Duodenal mucosa (tissue), 2 donors: ENCODE data around the gene C18orf63.
A peak's percentile ranks its signal among the peaks of the same experiment; 100 is the strongest.

Experiments used
- H3K27ac ChIP-seq: one replicate; pipeline ENCODE4 v1.7.0; 2013; ENCODE audit warnings: low read depth, low read length
- H3K27me3 ChIP-seq, 2 donors: one replicate each; pipeline ENCODE4 v1.7.0; 2013; ENCODE audit warnings: low read length in 2 of 2, control low read depth in 1 of 2; ENCODE audit not compliant: insufficient read depth in 2 of 2, control insufficient read depth in 1 of 2
- H3K36me3 ChIP-seq, 2 donors: one replicate each; pipeline ENCODE4 v1.7.0; 2013; ENCODE audit warnings: low read length in 2 of 2, control low read depth in 1 of 2; ENCODE audit not compliant: insufficient read depth in 2 of 2, control insufficient read depth in 1 of 2
- H3K4me1 ChIP-seq, 2 donors: one replicate each; pipeline ENCODE4 v1.7.0; 2013; ENCODE audit warnings: low read length in 2 of 2, control low read depth in 1 of 2; ENCODE audit not compliant: insufficient read depth in 2 of 2, control insufficient read depth in 1 of 2
- H3K4me3 ChIP-seq, 2 donors: one replicate each; pipeline ENCODE4 v1.7.0; 2013; ENCODE audit warnings: low read length in 2 of 2, low read depth in 1 of 2
- H3K9ac ChIP-seq, 2 donors: one replicate each; pipeline ENCODE4 v1.7.0; 2013; ENCODE audit warnings: low read length in 2 of 2, low read depth in 1 of 2
- H3K9me3 ChIP-seq, 2 donors: one replicate each; pipeline ENCODE4 v1.7.0; 2013; ENCODE audit warnings: low read length in 2 of 2, control low read depth in 1 of 2; ENCODE audit not compliant: control insufficient read depth in 1 of 2

C18orf63 gene

GRCh38 chr18:74286106-74286855 is 29.4 kb upstream of the C18orf63 start:
- H3K4me3 ChIP-seq: no peak overlapping the region
- H3K4me1 ChIP-seq: peaks cover 55 to 59% of the 10 kb centered on the region in 2 donors
- peaks cover 0 to 9% of the 10 kb centered on the region in 2 donors for H3K36me3 ChIP-seq
- H3K9ac ChIP-seq: no peak overlapping the region
- H3K27ac ChIP-seq: no peak overlapping the region
- H3K9me3 ChIP-seq: no peaks in the 10 kb centered on the region
- no peaks in the 10 kb centered on the region for H3K27me3 ChIP-seq

- H3K27ac ChIP-seq: no peak overlapping the region
- H3K36me3 ChIP-seq: peaks cover 0 to 4% of the 10 kb centered on the region in 2 donors
- no peaks in the 10 kb centered on the region for H3K9me3 ChIP-seq
- no peaks in the 10 kb centered on the region for H3K27me3 ChIP-seq
- H3K9ac ChIP-seq: no peak overlapping the region
- no peak overlapping the region for H3K4me3 ChIP-seq
- H3K4me1 ChIP-seq: peaks cover 49 to 53% of the 10 kb centered on the region in 2 donors
These were observed 28.8 kb upstream of the C18orf63 start for GRCh38 chr18:74286856-74287255.

- Histone ChIP-seq H3K9ac (peak overlapping the region in 1 of 2 donors; percentile 60), H3K27me3 (no peaks in the 10 kb centered on the region), H3K27ac (no peak overlapping the region), H3K36me3 (peaks cover 0 to 3% of the 10 kb centered on the region in 2 donors), H3K4me1 (peaks cover 37 to 41% of the 10 kb centered on the region in 2 donors), H3K4me3 (peak overlapping the region; percentile 37 to 70), H3K9me3 (no peaks in the 10 kb centered on the region)
These were observed 27.6 kb upstream of the C18orf63 start for GRCh38 chr18:74288041-74288440.

- peaks cover 30 to 34% of the 10 kb centered on the region in 2 donors for H3K4me1 ChIP-seq
- H3K9ac ChIP-seq: peak overlapping the region; percentile 33 to 60
- H3K27me3 ChIP-seq: no peaks in the 10 kb centered on the region
- H3K36me3 ChIP-seq: no peaks in the 10 kb centered on the region
- peak overlapping the region; percentile 13 for H3K27ac ChIP-seq
- H3K9me3 ChIP-seq: no peaks in the 10 kb centered on the region
- H3K4me3 ChIP-seq: peak overlapping the region; percentile 37 to 70
These were observed 26.9 kb upstream of the C18orf63 start for GRCh38 chr18:74288730-74289129.

- Histone ChIP-seq H3K9me3 (no peaks in the 10 kb centered on the region), H3K4me3 (peak overlapping the region; percentile 37 to 70), H3K9ac (peak overlapping the region in 1 of 2 donors; percentile 60), H3K27ac (no peak overlapping the region), H3K36me3 (no peaks in the 10 kb centered on the region), H3K27me3 (no peaks in the 10 kb centered on the region), H3K4me1 (peaks cover 28 to 31% of the 10 kb centered on the region in 2 donors)
These were observed 26.5 kb upstream of the C18orf63 start for GRCh38 chr18:74289137-74289536.

- Histone ChIP-seq H3K4me3 (peak overlapping the region; percentile 86 to 97), H3K9ac (peak overlapping the region; percentile 82 to 84)
These were observed 25.6 kb upstream of the C18orf63 start for GRCh38 chr18:74290021-74290420.

GRCh38 chr18:74290794-74291471 is 24.7 kb upstream of the C18orf63 start:
- H3K4me3 ChIP-seq: peak overlapping the region; percentile 86 to 97
- H3K27ac ChIP-seq: peak overlapping the region; percentile 91
- H3K27me3 ChIP-seq: no peaks in the 10 kb centered on the region
- H3K36me3 ChIP-seq: no peaks in the 10 kb centered on the region
- peak overlapping the region; percentile 82 to 84 for H3K9ac ChIP-seq
- peaks cover 14 to 17% of the 10 kb centered on the region in 2 donors for H3K4me1 ChIP-seq
- no peaks in the 10 kb centered on the region for H3K9me3 ChIP-seq

More at GRCh38 chr18:74290021-74290420, 25.6 kb upstream of the C18orf63 start:
- Histone ChIP-seq H3K4me1 (peaks cover 19 to 22% of the 10 kb centered on the region in 2 donors), H3K36me3 (no peaks in the 10 kb centered on the region), H3K27me3 (no peaks in the 10 kb centered on the region), H3K27ac (no peak overlapping the region), H3K9me3 (no peaks in the 10 kb centered on the region)

GRCh38 chr18:74291472-74291770 is 24.2 kb upstream of the C18orf63 start:
- Histone ChIP-seq H3K36me3 (no peaks in the 10 kb centered on the region), H3K4me1 (peaks cover 14 to 17% of the 10 kb centered on the region in 2 donors), H3K9me3 (no peaks in the 10 kb centered on the region), H3K27me3 (no peaks in the 10 kb centered on the region), H3K27ac (peak overlapping the region; percentile 91), H3K4me3 (peak overlapping the region; percentile 86 to 97), H3K9ac (peak overlapping the region; percentile 82 to 84)

- Histone ChIP-seq H3K9ac (peak within 1 kb of the TSS; percentile 82 to 84), H3K27ac (peak within 1 kb of the TSS; percentile 91), H3K4me3 (peak within 1 kb of the TSS; percentile 86 to 97), H3K9me3 (no peaks in the 10 kb centered on the region), H3K4me1 (peaks cover 14 to 17% of the 10 kb centered on the region in 2 donors), H3K36me3 (no peaks in the 10 kb centered on the region), H3K27me3 (no peaks in the 10 kb centered on the region)
These were observed 23.7 kb upstream of the C18orf63 start, which contains the start of gene CYB5A for GRCh38 chr18:74291771-74292540. Gene CYB5A (minus strand): TSS chr18:74291963. CDS start chr18:74291875, 88 bp downstream.

GRCh38 chr18:74292541-74292858 is 23.1 kb upstream of the C18orf63 start:
- peak overlapping the region; percentile 72 to 84 for H3K9ac ChIP-seq

More at GRCh38 chr18:74292541-74292858, 23.1 kb upstream of the C18orf63 start:
- H3K4me1 ChIP-seq: peaks cover 14 to 17% of the 10 kb centered on the region in 2 donors
- no peaks in the 10 kb centered on the region for H3K36me3 ChIP-seq
- H3K4me3 ChIP-seq: peak overlapping the region; percentile 86 to 88
- H3K27me3 ChIP-seq: no peaks in the 10 kb centered on the region
- H3K9me3 ChIP-seq: no peaks in the 10 kb centered on the region
- peak overlapping the region; percentile 30 for H3K27ac ChIP-seq
